Kidney epithelial cell (primary cell): ENCODE data around the gene B3GNT7. TPM values are rescaled to one million over a fixed set of nuclear protein-coding genes. Genes with fewer than 3 reads are reported as not detected.

Experiments used
- DNase-seq: peaks from one replicate; pipeline ENCODE4 v3.0.0-alpha.2; 2010; ENCODE audit warnings: low read depth
- H3K27me3 ChIP-seq: 2 replicates; pipeline ENCODE4 v1.6.0; 2011; ENCODE audit warnings: low read length; ENCODE audit not compliant: control insufficient read depth, insufficient read depth
- H3K36me3 ChIP-seq: 2 replicates; pipeline ENCODE4 v1.5.1; 2011; ENCODE audit warnings: low read length; ENCODE audit not compliant: control insufficient read depth, insufficient read depth
- H3K4me3 ChIP-seq: 2 replicates; pipeline ENCODE4 v1.5.1; 2011; ENCODE audit warnings: low read depth, mild to moderate bottlenecking, control low read depth, low read length
- total RNA-seq: library from RNA; depleted of rRNA; stranded (reverse); fragments of >200 nt; gene quantifications from 2 replicates; pipeline ENCODE4 v1.2.3, GENCODE V29; 2015
- TF ChIP-seq, protein P1 (sequence below): IDR thresholded peaks from 2 replicates; pipeline ENCODE4 v1.5.1; 2011; ENCODE audit warnings: mild to moderate bottlenecking, moderate library complexity, low read length, control low read depth, inconsistent platforms; ENCODE audit not compliant: insufficient read depth, poor library complexity, severe bottlenecking

Gene B3GNT7
- total RNA-seq, 1 donor from 2014 or later, result 8.8 TPM

DNA sequence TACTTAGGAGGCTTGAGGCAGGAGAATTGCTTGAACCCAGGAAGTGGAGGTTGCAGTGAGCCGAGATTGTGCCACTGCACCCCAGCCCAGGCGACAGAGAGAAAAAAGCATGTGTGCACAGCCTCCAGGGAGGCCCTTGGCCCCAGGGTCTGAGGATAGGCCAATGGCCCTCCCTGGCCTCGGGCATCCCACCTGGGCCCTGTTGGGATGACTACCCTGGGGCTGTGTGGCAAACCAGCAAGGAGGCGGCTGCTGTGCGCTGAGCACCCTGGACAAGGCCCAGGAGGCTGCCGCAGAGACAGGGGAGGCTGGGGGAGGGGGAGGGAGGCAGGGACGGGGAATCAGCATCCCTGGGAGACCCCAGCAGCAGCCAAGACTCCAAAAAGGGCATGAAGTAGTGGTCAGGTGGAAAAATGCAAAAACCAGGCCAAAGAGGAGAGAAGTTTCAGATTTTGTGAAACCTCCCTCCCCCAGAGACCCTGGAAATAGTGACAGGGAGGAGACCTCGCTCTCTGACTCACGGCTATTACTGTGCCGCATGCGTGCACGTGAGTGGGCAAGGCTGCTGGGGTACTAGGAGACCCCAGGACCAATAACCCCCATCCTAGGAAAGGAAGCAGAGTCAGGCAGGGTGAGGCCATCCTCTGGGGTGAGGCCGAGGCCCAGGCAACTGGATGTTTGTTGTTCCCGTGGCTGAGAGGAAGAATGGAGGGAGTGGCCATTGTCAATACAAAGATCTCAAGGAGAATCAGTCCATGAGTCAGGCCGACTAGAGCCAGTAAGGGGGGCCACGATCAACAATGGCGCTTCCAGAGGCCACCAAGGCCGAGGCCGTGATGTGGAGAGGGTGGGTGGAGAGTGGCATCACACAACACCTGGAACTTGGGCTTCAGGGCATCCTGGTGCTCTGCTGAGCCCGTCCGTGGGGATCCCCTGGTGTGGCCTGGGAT, 16.0 kb upstream of the B3GNT7 start:
- Histone ChIP-seq H3K27me3 (no peaks in the 10 kb centered on the region), H3K36me3 (no peaks in the 10 kb centered on the region), H3K4me3 (no peak overlapping the region)
- TF ChIP-seq, protein P1, sequence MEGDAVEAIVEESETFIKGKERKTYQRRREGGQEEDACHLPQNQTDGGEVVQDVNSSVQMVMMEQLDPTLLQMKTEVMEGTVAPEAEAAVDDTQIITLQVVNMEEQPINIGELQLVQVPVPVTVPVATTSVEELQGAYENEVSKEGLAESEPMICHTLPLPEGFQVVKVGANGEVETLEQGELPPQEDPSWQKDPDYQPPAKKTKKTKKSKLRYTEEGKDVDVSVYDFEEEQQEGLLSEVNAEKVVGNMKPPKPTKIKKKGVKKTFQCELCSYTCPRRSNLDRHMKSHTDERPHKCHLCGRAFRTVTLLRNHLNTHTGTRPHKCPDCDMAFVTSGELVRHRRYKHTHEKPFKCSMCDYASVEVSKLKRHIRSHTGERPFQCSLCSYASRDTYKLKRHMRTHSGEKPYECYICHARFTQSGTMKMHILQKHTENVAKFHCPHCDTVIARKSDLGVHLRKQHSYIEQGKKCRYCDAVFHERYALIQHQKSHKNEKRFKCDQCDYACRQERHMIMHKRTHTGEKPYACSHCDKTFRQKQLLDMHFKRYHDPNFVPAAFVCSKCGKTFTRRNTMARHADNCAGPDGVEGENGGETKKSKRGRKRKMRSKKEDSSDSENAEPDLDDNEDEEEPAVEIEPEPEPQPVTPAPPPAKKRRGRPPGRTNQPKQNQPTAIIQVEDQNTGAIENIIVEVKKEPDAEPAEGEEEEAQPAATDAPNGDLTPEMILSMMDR, result no peak
- no peak for DNase-seq

DNA sequence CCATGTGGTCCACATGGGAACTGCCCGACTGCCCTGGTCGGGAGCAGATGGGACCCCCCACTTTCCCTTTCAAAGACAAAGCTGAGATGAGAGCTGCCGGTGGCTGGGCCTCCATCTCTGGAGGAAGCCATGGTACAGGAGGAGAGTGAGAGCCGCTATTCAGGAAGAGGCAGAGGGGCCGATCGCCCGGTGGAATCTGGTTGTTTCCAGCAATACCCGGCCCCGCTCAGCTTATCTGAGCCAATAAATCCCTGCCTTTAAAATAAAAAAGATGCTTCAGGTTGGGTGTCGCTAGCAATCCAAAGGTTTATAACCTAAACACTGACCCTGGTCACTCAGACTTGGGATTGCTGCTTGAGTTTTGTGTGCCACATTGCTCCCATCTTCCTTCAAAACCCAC, 15.2 kb upstream of the B3GNT7 start:
- no peak overlapping the region for H3K4me3 ChIP-seq
- DNase-seq, result no peak
- TF ChIP-seq, protein P1, result no peak
- H3K36me3 ChIP-seq, result no peaks in the 10 kb centered on the region
- H3K27me3 ChIP-seq, result no peaks in the 10 kb centered on the region

DNA sequence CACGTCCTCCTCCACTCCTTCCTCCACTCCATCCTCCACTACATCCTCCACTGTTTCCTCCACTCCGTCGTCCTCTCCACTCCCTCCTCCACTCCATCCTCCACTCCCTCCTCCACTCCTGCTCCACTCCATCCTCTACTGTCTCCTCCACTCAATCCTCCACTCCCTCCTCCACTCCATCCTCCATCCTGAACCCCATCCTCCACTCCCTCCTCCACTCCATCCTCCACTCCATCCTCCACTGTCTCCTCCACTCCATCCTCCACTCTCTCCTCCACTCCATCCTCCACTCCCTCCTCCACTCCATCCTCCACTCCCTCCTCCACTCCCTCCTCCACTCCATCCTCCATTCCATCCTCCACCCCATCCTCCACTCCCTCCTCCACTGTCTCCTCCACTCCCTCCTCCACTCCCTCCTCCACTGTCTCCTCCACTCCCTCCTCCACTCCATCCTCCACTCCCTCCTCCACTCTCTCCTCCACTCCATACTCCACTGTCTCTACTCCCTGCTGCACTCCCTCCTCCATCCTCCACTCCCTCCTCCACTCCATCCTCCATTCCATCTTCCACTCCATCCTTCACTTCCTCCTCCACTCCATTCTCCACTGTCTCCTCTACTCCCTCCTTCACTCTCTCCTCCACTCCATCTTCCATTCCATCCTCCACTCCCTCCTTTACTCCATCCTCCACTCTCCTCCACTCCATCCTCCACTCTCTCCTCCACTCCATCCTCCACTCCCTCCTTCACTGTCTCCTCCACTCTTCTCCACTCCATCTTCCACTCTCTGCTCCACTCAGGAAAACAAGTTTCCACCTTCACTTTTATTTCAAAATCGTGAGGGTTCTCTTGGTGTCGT, 14.3 kb upstream of the B3GNT7 start:
- Histone ChIP-seq H3K36me3 (no peaks in the 10 kb centered on the region), H3K4me3 (no peak overlapping the region), H3K27me3 (no peaks in the 10 kb centered on the region)
- TF ChIP-seq, protein P1, result no peak
- no peak for DNase-seq

DNA sequence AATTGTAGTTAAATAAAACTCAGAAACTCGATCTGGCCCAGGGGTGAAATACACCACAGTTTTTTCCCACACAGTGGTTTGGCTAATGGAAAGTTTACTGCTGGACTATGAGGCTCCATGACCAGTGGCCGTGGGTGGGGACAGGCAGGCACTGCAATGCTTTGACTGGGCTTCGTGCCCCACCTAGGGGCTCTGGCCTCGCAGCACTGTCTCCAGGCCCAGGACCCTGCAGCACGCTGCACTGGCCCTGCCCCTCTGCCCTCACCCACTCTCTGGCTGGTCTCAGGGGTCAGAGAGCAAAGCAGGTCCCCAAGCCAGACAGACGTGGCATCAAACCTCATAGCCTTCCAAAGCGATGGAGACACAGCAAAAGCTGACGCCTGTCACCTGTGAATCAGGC, 13.4 kb upstream of the B3GNT7 start:
- Histone ChIP-seq H3K4me3 (no peak overlapping the region), H3K27me3 (no peaks in the 10 kb centered on the region), H3K36me3 (no peaks in the 10 kb centered on the region)
- TF ChIP-seq, protein P1, result no peak
- no peak for DNase-seq

DNA sequence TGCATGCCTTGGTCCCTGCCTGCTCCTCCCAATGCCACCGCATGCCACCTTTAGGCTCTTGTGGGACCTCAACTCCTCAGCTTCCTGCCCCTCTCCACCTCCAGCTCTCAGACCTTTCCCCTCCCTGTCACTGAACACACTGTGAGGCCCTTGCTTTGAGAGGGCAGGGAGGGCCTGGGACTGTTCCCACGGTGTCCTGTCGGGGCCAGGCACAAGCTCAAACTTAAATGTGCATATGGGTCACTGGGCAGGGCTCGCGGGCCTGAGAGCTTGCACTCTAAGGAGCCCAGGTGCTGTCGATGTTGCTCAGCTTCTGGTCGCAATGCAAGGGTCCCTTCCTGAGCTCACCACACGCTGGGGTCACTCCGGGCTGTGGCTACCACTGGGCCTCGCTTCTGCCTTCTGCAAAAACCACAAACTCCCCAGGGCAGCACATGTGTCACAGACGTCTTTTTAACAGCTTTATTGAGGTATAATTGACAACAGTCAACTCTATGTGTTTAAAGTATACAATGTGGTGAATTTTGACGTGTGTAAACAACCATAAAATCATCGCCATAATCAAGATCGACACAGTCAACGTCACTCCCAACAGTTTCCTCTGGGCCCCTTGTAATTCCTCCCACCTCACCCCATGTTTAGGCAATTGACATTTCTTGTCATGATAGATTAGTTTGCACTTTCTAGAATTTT, 11.9 kb upstream of the B3GNT7 start:
- TF ChIP-seq, protein P1, result no peak
- Histone ChIP-seq H3K4me3 (no peak overlapping the region), H3K27me3 (no peaks in the 10 kb centered on the region), H3K36me3 (no peaks in the 10 kb centered on the region)
- DNase-seq, result no peak
